AG09309 (cell line): ENCODE data around the gene ADGRE2.
A peak's percentile ranks its signal among the peaks of the same experiment; 100 is the strongest.
"Not testable (repeated sequence)": the region's sequence is repeated elsewhere in the genome, so short reads cannot be mapped to it uniquely, and the experiment has no call there.

Experiments used
- DNase-seq: peaks from one replicate; pipeline ENCODE4 v3.0.0-alpha.2; 2010; ENCODE audit warnings: low read depth
- H3K4me3 ChIP-seq: 2 replicates; pipeline ENCODE4 v1.5.1; 2011; ENCODE audit warnings: mild to moderate bottlenecking, low read depth, low read length, moderate library complexity; ENCODE audit not compliant: control insufficient read depth
- TF ChIP-seq, protein P1 (sequence below): IDR thresholded peaks from 2 replicates; pipeline ENCODE4 v1.5.1; 2011; ENCODE audit warnings: mild to moderate bottlenecking, low read depth, low read length, inconsistent platforms; ENCODE audit not compliant: insufficient read depth, control insufficient read depth; ENCODE audit errors: missing control alignments

ADGRE2 gene

DNA sequence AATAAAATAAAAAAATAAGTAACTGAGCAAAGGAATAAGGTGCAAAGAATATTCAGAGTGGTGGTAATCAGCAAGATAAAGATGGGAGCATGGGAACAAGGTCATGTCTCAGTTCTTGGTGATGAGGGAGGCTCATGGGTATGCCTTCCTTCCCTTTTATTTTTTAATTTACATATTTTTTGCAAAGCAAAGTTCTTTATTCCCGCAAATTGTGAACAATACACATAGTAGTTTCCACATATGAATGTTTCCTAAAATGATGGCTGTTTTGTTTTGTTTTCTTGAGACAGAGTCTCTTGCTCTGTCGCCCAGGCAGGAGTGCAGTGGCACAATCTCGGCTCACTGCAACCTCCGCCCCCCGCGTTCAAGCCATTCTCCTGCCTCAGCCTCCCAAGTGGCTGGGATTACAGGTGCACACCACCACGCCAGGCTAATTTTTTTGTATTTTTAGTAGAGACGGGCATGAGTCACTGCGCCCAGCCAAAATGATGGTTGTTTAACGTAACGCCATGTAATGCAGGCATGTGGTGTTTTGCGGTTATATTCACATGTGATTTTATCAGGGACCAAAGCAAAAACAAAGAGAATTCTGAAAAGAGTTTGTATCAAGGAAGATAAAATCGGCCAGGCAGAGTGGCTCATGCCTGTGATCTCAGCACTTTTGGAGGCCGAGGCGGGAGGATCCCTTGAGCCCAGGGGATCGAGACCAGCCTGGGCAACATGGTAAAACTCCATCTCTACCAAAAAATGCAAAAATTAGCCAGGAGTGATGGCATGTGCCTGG, 4.5 kb upstream of the ADGRE2 start:
- TF ChIP-seq, protein P1, sequence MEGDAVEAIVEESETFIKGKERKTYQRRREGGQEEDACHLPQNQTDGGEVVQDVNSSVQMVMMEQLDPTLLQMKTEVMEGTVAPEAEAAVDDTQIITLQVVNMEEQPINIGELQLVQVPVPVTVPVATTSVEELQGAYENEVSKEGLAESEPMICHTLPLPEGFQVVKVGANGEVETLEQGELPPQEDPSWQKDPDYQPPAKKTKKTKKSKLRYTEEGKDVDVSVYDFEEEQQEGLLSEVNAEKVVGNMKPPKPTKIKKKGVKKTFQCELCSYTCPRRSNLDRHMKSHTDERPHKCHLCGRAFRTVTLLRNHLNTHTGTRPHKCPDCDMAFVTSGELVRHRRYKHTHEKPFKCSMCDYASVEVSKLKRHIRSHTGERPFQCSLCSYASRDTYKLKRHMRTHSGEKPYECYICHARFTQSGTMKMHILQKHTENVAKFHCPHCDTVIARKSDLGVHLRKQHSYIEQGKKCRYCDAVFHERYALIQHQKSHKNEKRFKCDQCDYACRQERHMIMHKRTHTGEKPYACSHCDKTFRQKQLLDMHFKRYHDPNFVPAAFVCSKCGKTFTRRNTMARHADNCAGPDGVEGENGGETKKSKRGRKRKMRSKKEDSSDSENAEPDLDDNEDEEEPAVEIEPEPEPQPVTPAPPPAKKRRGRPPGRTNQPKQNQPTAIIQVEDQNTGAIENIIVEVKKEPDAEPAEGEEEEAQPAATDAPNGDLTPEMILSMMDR = no peak
- DNase-seq = no peak

DNA sequence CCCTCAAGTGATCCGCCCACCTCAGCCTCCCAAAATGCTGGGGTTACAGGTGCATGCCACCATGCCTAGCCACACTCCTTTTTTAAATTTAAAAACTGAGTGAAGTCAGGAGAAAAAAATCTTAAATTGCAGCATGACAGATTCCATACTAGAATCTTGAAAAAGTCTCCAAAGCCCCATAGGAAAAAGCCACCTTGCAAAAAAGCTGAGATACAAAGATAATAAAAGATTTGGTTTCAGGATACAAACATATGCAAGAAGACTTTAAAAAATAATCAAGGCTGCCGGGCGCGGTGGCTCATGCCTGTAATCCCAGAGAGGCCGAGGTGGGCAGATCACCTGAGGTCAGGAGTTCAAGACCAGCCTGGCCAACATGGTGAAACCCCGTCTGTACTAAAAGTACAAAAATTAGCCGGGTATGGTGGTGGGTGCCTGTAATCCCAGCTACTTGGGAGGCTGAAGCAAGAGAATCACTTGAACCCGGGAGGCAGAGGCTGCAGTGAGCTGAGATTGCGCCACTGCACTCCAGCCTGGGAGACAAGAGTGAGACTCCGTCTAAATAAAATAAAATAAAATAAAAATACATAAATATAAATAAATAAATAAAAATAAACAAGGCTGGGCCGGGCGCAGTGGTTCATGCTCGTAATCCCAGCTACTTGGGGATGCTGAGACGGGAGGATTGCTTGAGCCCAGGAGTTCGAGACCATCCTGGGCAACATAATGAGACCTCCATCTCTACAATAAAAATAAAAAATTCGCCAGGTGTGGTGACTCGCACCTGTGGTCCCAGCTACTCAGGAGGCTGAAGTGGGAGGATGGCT, 3.6 kb upstream of the ADGRE2 start:
- not testable (repeated sequence) for H3K4me3 ChIP-seq, DNase-seq

More for the DNA sequence above, 4.5 kb upstream of the ADGRE2 start:
- H3K4me3 ChIP-seq = no peak overlapping the region

DNA sequence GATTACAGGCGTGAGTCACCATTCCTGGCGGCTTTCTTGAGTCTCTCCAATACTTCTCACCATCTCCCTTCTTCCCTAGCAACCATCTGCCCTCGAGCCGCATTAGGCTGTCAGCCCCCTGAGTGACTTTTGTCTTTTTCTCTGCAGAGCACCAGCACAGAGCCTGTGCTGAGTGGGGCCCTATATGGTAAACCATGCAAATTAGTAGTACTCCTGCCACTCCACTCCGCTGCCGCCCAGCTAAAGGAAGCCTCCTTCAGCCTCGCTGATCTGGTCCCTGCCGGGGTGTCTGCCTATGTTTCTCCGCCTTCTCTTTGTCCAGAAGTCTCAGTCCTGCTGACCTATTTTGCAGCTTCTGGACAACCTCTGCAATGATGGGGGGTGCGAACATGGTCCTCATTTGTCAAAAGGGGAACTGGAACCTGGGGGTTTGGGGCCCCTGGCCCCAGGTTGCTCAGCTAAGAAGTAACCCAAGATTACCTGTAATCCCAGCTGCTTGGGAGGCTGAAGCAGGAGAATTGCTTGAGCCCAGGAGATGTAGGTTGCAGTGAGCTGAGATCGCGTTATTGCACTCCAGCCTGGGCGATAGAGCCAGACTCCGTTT, 2.4 kb upstream of the ADGRE2 start:
- H3K4me3 ChIP-seq, DNase-seq: not testable (repeated sequence)

DNA sequence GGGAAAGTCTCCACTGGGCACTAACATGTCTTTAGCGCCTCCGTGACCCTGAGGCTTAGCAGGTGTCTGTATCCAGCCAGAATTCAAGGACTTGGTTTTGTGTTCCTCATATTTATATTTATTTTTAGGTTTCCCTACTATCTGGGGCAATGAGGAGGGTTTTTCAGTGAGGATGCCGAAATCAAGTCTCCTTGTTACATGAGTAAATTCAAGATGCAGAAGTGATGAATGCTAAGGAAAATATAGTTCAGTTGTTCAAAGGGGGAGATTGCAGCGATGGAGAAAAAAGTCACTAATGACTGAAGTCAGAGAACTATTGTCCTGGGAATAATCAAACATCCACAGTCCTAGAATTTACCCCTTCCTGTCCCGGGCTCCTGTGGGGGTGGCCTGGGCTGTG, 791 bp upstream of the ADGRE2 start:
- no peak overlapping the region for H3K4me3 ChIP-seq
- no peak for DNase-seq
- TF ChIP-seq, protein P1 = no peak

DNA sequence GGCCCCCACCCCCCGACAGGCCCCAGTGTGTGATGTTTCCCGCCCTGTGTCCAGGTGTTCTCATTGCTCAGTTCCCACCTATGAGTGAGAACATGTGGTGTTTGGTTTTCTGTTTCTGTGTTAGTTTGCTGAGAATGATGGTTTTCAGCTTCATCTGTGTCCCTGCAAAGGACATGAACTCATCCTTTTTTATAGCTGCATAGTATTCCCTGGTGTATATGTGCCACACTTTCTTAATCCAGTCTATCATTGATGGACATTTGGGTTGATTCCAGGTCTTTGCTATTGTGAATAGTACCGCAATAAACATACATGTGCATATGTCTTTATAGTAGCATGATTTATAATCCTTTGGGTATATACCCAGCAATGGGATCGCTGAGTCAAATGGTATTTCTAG, 715 bp downstream of the ADGRE2 start:
- H3K4me3 ChIP-seq, DNase-seq: not testable (repeated sequence)

DNA sequence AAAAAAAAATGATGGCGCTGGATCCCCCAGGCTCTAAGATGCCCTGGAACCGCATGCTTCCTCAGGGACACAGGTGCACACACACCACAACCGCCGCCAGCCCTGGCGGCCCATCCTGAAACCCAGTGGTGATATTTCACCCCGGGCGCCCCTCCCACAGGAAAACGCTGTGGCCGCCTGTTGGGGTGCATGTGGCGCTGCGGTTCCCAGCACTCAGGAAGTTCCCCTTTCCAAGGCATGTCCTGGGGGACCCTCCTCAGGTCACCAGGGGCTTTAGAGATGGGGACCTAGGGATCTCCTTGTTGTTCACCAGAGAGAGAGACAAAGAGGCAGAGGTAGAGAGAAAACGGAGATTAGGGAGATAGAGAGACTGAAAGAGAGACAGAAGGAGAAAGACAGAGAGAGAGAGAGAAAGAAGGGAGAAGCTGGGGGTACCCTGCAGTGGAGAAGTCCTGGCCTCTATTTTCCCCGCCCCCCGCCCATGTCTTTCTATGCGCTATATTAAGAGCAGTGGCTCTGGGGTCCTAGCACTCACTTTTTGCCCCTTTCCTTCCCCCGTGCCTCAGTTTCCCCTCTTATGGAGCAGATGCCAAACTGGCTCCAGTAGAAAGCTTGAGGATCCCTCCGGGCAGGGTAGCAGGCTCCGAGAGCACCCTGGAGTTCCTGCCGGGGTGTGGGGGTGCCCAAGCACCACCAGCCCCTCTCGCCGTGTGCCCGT, 2.3 kb downstream of the ADGRE2 start:
- TF ChIP-seq, protein P1 = no peak
- H3K4me3 ChIP-seq = peak overlapping the region; percentile 42
- no peak for DNase-seq

DNA sequence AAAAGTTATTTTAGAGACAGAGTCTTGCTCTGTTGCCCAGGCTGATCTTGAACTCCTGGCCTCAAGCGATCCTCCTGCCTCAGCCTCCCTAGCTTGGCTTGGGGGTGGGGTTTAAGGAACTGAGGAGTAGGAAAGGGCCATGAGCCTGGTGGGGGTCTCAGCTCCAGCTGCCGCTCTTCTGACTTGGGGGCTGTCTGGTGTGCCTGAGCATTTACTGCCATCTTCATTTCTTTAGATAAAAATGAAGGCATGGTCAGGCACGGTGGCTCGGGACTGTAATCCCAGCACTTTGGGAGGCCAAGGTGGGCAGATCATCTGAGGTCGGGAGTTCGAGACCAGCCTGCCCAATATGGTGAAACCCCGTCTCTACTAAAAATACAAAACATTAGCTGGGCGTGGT, 3.0 kb downstream of the ADGRE2 start:
- not testable (repeated sequence) for DNase-seq, H3K4me3 ChIP-seq

DNA sequence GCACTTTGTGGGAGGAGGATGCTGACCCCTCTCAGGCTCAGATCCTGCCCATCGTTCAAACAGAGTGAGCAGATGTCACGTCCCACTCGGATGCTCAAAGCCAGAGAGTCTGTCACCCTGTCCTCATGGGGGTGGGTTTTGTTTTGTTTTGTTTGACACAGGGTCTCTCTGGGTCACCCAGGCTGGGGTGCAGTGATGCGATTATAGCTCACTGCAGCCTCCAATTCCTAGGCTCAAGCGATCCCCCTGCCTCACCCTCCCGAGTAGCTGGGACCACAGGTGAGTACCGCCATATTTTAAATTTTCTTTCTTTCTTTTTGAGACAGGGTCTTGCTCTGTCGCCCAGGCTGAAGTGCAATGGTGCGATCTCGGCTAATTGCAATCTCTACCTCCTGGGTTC, 4.0 kb downstream of the ADGRE2 start:
- TF ChIP-seq, protein P1 = no peak
- H3K4me3 ChIP-seq = no peak overlapping the region
- no peak for DNase-seq

DNA sequence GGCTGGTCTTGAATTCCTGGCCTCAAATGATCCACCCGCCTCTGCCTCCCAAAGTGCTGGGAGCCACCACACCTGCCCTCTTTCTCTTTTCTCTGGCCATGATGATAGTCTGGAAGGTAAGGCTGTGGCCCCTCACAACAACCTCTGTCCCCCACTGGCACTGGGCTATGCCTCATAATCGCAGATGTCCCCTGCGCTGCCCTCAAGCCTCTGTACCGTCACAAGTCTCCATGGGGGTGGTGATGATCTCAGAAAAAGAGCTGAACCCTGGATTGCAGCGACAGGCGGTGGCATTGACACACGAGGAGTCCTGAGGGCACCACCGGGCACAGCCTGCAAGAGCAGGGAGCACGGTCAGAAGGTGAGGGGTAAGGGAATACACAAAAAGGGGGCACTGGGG, 4.6 kb downstream of the ADGRE2 start:
- not testable (repeated sequence) for DNase-seq, H3K4me3 ChIP-seq
